Measurements from ENCODE around the gene GAS2L2.
"Not testable (repeated sequence)": the region's sequence is repeated elsewhere in the genome, so short reads cannot be mapped to it uniquely, and the experiment has no call there.

The GAS2L2 gene

GRCh38 chr17:35726127-35726952 is 26.7 kb downstream of the GAS2L2 start:
- no peak for DNase-seq

DNA sequence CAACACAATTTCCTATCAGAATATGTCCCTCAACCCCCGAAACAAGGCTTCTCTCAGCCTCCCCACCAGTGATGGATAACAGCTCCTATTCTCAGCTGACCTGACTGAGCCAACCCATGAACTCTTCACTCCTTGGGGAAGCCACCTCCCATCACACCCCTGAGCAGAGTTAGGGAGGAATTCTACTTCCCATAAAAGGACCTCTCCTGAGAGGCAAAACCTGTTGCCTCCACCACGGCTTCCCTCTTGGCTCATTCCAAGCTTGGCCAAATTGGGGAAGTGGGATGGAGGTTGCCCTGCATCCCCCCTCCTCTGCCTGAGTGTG is 27.3 kb downstream of the GAS2L2 start:
- DNase-seq: no peak

DNA sequence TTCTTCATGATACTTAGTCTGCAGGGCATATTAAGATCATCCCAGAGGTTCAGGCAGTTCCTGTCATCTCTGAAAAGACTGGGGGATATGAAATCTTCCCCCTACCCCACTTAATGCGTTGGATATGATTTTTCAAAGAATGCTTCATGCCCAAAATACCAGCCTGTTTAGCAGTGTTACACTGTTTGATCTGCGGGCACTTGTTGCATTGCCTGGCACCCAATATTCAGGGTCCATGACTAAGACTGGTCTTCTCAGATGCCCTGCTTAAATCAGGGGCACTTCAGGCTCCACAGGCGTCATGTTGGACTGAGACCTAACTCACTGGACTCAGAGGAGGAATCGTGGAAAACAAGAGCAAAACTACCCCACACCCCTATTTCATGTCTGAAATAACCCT is 28.0 kb downstream of the GAS2L2 start:
- no peak for DNase-seq

- DNase-seq: no peak
Observed at GRCh38 chr17:35723735-35724134, 29.3 kb downstream of the GAS2L2 start.

- no peak for DNase-seq
Observed at GRCh38 chr17:35717475-35717874, 35.6 kb downstream of the GAS2L2 start.

DNA sequence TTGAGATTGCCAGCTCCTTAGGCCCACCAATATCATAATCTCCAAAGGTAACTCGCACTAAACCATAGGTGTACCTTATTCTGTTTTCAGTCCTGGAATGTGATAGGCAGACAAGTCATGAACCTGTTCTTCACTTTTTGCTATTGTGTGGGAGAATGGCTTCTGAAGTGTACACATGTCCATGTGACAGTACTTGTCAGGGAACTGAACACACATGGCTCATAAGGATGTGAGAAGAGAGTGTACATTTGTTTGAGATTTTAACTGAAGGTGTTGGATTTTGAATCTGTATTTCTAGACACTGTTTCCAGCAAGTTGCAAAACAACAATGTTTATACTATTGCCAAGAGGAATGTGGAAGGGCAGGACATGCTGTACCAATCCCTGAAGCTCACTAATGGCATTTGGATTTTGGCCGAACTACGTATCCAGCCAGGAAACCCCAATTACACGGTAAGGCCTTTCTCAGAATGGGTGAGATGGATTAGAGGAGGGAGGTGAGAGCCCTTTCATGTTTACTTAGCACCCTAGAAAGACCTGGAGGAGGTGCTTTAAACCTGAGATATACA is 36.1 kb downstream of the GAS2L2 start:
- DNase-seq: no peak

DNA sequence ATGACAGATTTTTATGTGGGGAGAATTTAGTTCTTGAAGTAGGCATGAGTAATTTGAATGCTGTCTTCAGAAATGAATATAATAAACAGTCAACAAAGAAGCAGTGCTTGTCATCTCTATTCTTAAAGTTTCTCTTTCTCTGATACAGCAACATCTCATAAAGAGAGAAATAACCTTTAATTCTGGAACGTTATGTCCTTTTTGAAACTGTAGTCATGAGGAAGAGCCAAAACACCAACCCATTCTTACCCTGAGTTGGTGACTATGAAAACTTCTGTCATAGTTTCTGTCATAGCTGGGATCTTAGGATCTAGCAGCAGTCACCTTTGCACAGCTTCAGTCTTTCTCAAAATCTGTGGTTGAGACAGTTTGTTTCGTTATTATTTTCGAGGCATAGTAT is 36.9 kb downstream of the GAS2L2 start:
- DNase-seq: no peak

GRCh38 chr17:35715416-35715815 is 37.6 kb downstream of the GAS2L2 start:
- DNase-seq: no peak

- no peak for DNase-seq
Observed at GRCh38 chr17:35714988-35715387, 38.1 kb downstream of the GAS2L2 start.

GRCh38 chr17:35713069-35713728 is 39.8 kb downstream of the GAS2L2 start:
- no peak for DNase-seq

DNA sequence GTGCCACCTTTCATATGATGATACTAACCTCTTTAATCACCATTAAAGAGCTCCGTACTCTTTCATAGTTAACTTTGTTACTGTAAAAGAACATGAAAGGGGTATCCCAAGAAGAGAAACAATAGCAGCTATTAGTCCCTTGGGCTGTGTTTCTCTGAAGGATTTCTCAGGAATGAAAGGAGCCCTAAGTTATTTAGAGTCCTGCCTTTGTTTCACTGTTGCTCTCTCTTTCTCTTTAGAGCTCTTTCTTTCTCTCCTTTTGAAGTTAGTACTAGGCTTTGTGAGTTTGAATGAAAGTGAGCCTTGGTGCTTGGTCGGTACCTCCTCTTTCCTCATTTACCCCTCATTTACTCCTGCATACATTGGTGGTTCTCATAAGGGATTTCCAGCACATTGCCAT is 42.1 kb downstream of the GAS2L2 start:
- DNase-seq: no peak

DNA sequence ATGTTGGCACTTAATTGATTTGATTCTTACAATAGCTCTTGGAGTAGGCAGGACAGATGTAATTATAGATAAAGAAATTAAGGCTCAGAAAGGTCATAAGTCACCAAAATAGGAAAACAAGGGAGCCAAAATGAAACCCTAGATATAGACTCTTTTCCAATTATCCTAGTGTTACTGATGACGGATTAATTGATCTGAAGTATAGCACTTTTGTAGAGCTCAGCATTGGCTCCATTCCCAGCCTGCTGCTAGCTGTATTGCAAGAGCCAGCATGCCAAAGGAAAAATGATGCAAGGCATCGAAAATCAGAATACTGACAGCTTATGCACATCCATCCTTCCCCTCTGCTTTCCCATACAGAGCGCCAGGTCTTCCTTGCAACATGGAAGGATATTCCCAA is 43.2 kb downstream of the GAS2L2 start:
- no peak for DNase-seq

- DNase-seq: no peak
Observed at GRCh38 chr17:35708951-35709350, 44.1 kb downstream of the GAS2L2 start.

DNA sequence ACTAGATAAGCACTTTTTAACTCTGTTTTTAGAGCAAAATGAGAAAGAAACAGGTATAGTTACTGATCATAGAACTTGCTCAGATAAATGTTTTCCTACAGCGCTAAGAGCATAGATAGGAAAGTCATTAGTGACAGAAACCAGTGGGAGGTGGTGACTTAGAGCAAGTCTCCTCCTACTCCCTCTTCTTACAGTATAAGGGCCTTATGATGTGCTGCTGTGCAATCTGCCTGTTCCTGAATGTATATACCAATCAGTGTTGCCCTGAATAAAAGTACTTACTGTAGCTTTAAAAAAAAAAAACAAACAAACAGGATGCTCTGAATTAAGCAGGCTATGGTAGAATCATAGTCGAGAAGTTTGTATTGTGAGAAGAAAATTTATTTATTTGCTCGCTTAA is 44.9 kb downstream of the GAS2L2 start:
- DNase-seq: no peak

- no peak for DNase-seq
Observed at GRCh38 chr17:35705705-35706104, 47.3 kb downstream of the GAS2L2 start.

DNA sequence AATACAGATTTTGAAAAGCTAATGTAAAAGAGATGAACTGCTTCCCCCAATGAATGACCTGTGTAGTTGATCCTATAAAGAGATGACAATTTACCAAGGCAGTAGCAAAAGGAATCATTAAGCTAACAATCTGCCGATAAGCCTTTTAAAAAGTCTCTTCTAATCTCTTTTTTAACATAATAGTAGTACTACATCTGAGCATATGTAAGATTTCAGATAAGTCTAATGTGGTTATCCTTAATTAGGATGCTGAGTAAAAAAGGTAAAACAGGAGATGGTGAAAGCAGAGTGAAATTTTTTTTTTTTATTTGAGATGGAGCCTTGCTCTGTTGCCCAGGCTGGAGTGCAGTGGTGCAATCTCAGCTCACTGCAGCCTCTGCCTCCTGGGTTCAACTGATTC is 47.8 kb downstream of the GAS2L2 start:
- DNase-seq: no peak

- DNase-seq: not testable (repeated sequence)
Observed at GRCh38 chr17:35703308-35703707, 49.7 kb downstream of the GAS2L2 start.

DNA sequence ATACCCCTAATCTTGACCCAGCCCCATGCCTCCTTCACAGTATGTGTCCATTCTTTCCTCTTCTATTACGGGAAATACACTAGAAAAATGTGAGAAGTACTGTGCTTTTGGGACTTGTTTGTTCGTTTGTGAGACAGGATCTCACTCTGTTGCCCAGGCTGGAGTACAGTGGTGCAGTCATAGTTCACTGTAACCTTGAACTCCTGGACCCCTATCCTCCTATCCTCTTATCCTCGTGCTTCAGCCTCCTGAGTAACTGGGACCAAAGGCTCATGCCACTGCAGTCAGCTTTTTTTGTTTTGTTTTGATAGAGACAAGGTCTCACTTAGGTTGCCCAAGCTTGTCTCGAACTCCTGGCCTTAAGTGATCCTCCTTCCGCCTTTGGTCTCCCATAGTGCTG is 51.5 kb downstream of the GAS2L2 start:
- DNase-seq: no peak

DNA sequence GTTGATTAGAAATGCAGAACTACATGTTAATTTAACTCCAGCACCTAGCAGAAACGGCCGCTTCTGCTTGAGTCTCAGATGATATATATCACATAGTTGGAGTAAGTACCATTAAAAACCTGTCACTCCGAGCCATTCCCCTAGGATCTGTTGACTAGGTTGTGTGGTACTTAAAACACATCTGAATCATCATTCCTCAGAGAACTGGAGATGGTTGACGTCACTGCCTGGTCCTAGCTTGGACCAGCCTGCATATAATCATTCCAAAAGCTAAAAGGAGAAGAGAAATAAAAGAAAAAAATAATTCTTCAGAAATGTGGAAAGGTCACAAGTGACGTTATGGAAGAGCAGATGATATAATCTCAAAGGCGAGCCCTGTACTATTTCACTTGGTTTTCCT is 52.9 kb downstream of the GAS2L2 start:
- no peak for DNase-seq

DNA sequence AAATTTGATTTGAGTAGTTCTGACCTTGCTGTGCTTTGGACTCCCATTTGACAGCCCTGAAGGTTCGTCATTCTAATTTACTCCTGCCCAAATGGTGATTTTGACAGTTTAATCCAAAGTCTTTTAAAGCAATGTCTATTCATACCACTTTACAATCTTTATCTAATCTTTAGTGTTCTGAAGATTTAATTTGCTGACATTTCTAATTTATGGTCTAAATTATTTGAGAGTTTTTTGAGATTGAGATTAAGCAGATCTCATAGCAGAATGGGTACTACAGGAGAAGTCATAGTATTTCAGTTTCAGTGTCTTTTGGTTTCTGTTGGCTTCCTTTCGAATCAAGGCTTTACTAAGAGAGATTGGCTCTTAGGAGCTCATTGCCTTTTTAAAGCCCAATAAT is 54.2 kb downstream of the GAS2L2 start:
- no peak for DNase-seq

DNA sequence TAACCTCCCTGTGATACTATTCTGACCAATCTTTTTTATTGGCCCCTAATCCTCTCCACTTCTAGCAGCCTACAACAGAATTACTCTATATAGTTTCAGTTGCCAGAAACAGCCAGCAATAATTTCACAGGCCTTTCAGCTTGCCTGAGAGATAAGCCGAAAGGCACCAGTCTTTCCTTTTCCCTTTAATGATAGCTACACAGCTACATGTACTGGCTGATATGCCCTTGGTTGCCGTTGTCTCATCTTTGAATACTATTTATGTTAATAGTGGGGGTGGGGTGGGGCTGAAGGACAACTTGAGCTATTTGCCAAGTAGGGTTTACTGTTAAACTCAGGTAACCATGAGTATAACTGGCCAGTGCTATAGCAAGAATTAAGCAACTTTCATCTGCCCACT is 57.4 kb downstream of the GAS2L2 start:
- no peak for DNase-seq

- DNase-seq: no peak
Observed at GRCh38 chr17:35694906-35695305, 58.1 kb downstream of the GAS2L2 start.
